GM18858 (cell line): ENCODE data around the gene OR1M1.

Experiments
- ATAC-seq: cut with Tn5 transposase; IDR thresholded peaks from one replicate; pipeline ENCODE4 v1.9.1; 2021; ENCODE audit not compliant: unreplicated experiment

OR1M1 gene

GRCh38 chr19:9075064-9075949 lies 11.6 kb upstream of the OR1M1 start:
- no peak for ATAC-seq

DNA sequence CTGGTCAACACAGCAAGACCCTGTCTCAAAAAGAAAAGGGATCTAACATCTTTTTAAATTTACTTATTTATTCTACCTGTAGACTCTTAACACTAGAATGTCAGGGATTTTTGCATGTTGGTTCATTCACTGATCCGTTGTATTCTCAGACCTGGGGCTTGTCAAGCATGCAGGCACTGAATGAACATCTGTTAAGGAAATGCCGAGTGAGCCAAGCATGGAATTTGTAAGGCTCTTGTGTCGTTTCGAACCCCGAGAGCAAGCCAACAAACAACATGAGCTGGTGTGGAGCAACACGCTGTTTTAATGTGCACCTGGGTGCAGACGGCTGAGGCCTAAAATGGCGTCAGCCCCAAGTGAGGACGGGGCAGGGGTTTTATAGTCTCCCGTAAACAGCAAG lies 10.0 kb upstream of the OR1M1 start:
- ATAC-seq: no peak

- no peak for ATAC-seq
Observed at GRCh38 chr19:9078651-9079050, 8.2 kb upstream of the OR1M1 start.

DNA sequence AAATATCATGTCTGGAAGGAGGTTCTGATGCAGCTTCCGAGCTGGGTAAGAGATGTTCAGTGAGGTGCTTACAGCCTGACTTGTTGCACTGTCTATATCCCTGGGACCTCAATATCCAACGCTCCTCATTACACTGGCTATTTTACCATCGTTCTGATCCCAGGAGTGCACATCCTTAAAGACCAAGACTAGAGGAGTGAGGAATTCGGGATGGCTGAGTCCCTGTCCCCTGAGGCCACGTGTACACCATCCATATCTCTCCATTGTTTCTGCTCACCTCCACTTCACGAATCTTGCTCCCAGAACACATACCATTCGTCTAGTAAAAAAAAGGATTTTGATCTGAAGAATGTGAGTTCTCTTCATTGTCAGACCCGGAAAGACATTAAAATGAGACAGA lies 20.5 kb downstream of the OR1M1 start, which contains the start of gene OR7G2:
Gene OR7G2 (minus strand): TSS at position 101 of the 400 bp plus-strand sequence. CDS start 4,232 bp downstream, outside the sequence.
- no peak for ATAC-seq

- ATAC-seq: no peak
Observed at GRCh38 chr19:9109959-9110358, 23.1 kb downstream of the OR1M1 start.

- ATAC-seq: no peak
Observed at GRCh38 chr19:9115307-9115813, 28.5 kb downstream of the OR1M1 start, which contains the start of gene OR7G1. Gene OR7G1, minus strand, starts transcription at chr19:9115763. Its CDS starts 0 bp downstream, at chr19:9115763.

GRCh38 chr19:9116547-9116946 lies 29.7 kb downstream of the OR1M1 start:
- ATAC-seq: no peak

DNA sequence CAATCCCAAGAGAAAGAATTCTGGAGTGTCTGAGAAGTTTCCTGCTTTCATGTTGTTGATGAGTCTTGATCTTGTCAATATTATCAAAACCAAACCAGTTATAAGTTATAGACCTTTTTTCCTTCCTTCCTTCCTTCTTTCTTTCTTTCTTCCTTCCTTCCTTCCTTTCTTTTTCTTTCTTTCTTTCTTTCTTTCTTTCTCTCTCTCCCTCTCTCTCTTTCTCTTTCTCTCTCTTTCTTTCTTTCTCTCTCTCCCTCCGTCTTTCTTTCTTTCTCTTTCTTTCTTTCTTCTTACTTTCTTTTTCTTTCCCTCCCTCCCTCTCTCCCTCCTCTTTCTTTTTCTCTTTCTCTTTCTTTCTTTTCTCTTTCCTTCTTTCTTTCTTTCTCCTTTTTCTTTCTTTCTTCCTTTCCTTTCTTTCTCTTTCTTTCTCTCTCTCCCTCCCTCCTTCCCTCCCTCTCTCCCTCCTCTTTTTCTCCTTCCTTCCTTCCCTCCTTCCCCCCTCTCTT lies 40.1 kb downstream of the OR1M1 start, which contains the start of gene OR7G3:
Gene OR7G3 (minus strand): TSS at position 51 of the 506 bp plus-strand sequence. CDS start 0 bp downstream, at position 51.
- ATAC-seq: no peak

DNA sequence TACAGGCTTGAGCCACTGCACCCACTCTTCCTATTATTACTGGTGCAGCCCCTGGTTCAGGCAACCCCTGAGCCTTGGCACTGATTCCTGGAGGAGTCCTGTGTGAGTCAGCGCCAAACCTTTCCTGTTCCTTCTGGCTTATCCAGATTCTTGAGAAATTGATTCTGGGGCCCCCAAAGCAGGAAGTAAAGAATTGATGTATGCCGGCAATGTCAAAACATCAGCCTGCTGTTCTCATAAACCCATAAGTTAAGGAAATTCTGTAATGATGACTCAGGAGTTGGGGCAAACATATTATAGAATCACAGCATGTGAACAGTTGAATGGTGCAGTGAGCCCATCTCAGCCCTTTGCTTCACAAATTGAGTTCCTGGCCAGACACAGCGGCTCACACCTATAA lies 41.3 kb downstream of the OR1M1 start:
- no peak for ATAC-seq

DNA sequence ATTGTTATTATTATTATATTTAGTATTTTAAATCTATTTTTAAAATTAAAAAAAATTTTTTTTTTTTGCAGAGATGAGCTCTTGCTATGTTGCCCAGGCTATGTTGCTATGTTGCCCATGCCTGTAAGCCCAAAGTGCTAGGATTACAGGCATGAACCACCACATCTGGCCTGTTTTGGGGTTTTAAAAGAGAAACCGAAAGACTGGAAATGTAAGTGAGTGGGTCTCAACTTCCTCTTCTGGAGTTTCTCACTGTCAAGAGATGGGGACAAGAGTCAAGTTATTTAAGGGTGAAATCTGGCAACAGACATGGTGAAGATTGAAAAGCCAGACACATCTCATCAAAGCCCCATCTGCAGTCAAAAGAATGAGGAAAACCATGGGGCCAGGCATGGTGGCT lies 44.1 kb downstream of the OR1M1 start:
- ATAC-seq: no peak

DNA sequence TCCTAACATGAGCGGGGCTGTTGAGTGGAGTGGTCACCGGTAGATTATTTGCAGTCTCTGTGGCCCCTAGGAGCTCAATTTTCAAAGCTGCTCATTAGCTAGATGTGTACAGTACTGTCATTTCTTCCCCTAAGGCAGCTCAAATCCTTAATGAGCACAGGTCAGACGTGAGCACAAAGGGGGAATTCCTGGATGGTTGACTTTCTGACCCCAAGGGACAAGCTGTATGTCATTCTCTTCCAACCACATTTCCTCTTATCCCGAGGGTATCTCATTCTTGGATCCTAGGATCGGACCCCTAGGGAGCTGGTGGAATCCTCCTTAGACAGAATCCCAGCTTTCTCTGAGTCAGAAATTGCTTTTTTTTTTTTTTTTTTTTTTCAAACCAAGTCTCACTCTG lies 45.6 kb downstream of the OR1M1 start:
- ATAC-seq: no peak

- peak; percentile 15 for ATAC-seq
Observed at GRCh38 chr19:9139609-9140158, 52.8 kb downstream of the OR1M1 start.

GRCh38 chr19:9140159-9140874 lies 53.5 kb downstream of the OR1M1 start, which contains the start of gene ZNF317:
Gene ZNF317, plus strand, starts transcription at chr19:9140397. Its CDS starts 15,620 bp downstream, at chr19:9156017.
- ATAC-seq: peak; percentile 60

- no peak for ATAC-seq
Observed at GRCh38 chr19:9144920-9145319, 58.1 kb downstream of the OR1M1 start.
